AG04450 (cell line): Measurements from ENCODE around the gene ATP6V1B1. TPM values are rescaled to one million over a fixed set of nuclear protein-coding genes. Genes with fewer than 3 reads are reported as not detected.

Source experiments
- CTCF ChIA-PET: fragments of 300-600, 350-600 bp; formaldehyde crosslinking; extraction: SDS; loops from one replicate; lab custom pipeline; 2022; ENCODE audit warnings: antibody characterized with exemption, inconsistent platforms; lab: Charles Lee
- POLR2A ChIA-PET: fragments of 350-600 bp; formaldehyde crosslinking; extraction: SDS; loops from one replicate; lab custom pipeline; 2021; ENCODE audit warnings: antibody characterized with exemption, inconsistent platforms; lab: Yijun Ruan, JAX
- DNase-seq: peaks from one replicate; pipeline ENCODE4 v3.0.0-alpha.2; 2011; ENCODE audit warnings: low read depth, low spot score
- H3K27ac ChIP-seq: one replicate; pipeline ENCODE4 v1.5.1; 2012; ENCODE audit warnings: low read depth, low read length, control low read depth
- H3K27me3 ChIP-seq: one replicate; pipeline ENCODE4 v1.6.0; 2012; ENCODE audit warnings: low read length; ENCODE audit not compliant: control insufficient read depth, insufficient read depth
- H3K4me3 ChIP-seq: 2 replicates; pipeline ENCODE4 v1.5.1; 2011; ENCODE audit warnings: mild to moderate bottlenecking, low read depth, low read length, control low read depth
- H3K9me3 ChIP-seq: 2 replicates; pipeline ENCODE4 v1.5.1; 2012; ENCODE audit warnings: low read length; ENCODE audit not compliant: control insufficient read depth, insufficient read depth
- CTCF ChIP-seq: IDR thresholded peaks from 2 replicates; pipeline ENCODE4 v1.5.1; 2011; ENCODE audit warnings: low read depth, low read length, control low read depth, inconsistent platforms
- polyA plus RNA-seq: library from polyadenylated mRNA; depleted of rRNA; stranded (reverse); fragments of >200 nt; gene quantifications from 2 replicates; pipeline ENCODE4 v1.2.3, GENCODE V29; 2011

Gene ATP6V1B1
- polyA plus RNA-seq, 1 experiment, result 0.82 TPM

- Histone ChIP-seq H3K9me3 (no peaks in the 10 kb centered on the region), H3K27ac (no peak overlapping the region), H3K27me3 (no peaks in the 10 kb centered on the region), H3K4me3 (no peak overlapping the region)
- CTCF ChIA-PET, result interaction anchor here (0.6 to 3.9 kb wide), 34 partner anchors 9 to 646 kb away, joined by 3 to 205 read pairs (median 8); partner anchors contain the start of genes ATP6V1B1, CD207 and FAM136A
- POLR2A ChIA-PET, result interaction anchor here (1.7 kb wide), 1 partner anchor 16 kb away, joined by 5 read pairs; no protein-coding TSS in a partner anchor
- no peak for TF ChIP-seq CTCF
- DNase-seq, result no peak
Observed at GRCh38 chr2:70949086-70949485, 13.4 kb downstream of the ATP6V1B1 start.

- peaks cover 7% of the 10 kb centered on the region for H3K27me3 ChIP-seq
- ChIA-PET CTCF (interaction anchor here (0.9 to 2.0 kb wide), 4 partner anchors 10 to 35 kb away, joined by 3 to 7 read pairs (median 3); no protein-coding TSS in a partner anchor), POLR2A (no interaction called here)
- TF ChIP-seq CTCF, result no peak
- H3K27ac ChIP-seq, result no peak overlapping the region
- H3K4me3 ChIP-seq, result no peak overlapping the region
- no peak for DNase-seq
- no peaks in the 10 kb centered on the region for H3K9me3 ChIP-seq
Observed at GRCh38 chr2:70954886-70955285, 19.2 kb downstream of the ATP6V1B1 start.

- CTCF ChIA-PET, result no interaction called here
- no peak overlapping the region for H3K27ac ChIP-seq
- TF ChIP-seq CTCF, result no peak
- no peaks in the 10 kb centered on the region for H3K9me3 ChIP-seq
- no peak overlapping the region for H3K4me3 ChIP-seq
- H3K27me3 ChIP-seq, result peaks cover 7% of the 10 kb centered on the region
- POLR2A ChIA-PET, result no interaction called here
- no peak for DNase-seq
Observed at GRCh38 chr2:70956141-70956540, 20.4 kb downstream of the ATP6V1B1 start.

GRCh38 chr2:70957798-70958197, 22.1 kb downstream of the ATP6V1B1 start:
- CTCF ChIA-PET, result interaction anchor here (1.4 kb wide), 1 partner anchor 44 kb away, joined by 3 read pairs; no protein-coding TSS in a partner anchor
- DNase-seq, result no peak
- Histone ChIP-seq H3K9me3 (no peaks in the 10 kb centered on the region), H3K27me3 (peaks cover 7% of the 10 kb centered on the region), H3K27ac (no peak overlapping the region), H3K4me3 (no peak overlapping the region)
- POLR2A ChIA-PET, result interaction anchor here (0.6 kb wide), 1 partner anchor 9 kb away, joined by 4 read pairs; no protein-coding TSS in a partner anchor
- no peak for TF ChIP-seq CTCF

- no peak for DNase-seq
- H3K9me3 ChIP-seq, result no peaks in the 10 kb centered on the region
- TF ChIP-seq CTCF, result no peak
- H3K4me3 ChIP-seq, result no peak overlapping the region
- ChIA-PET CTCF (interaction anchor here (1.4 kb wide), 1 partner anchor 43 kb away, joined by 3 read pairs; no protein-coding TSS in a partner anchor), POLR2A (no interaction called here)
- H3K27ac ChIP-seq, result no peak overlapping the region
- H3K27me3 ChIP-seq, result peaks cover 7% of the 10 kb centered on the region
Observed at GRCh38 chr2:70958759-70959158, 23.1 kb downstream of the ATP6V1B1 start.
